H9 (cell line): ENCODE results near the gene PLGRKT. TPM values are rescaled to one million over a fixed set of nuclear protein-coding genes. Genes with fewer than 3 reads are reported as not detected.

Source experiments
- DNase-seq: peaks from one replicate; pipeline ENCODE4 v3.0.0-alpha.2; 2017
- H2AFZ ChIP-seq: one replicate; pipeline ENCODE4 v1.6.1; 2013; ENCODE audit warnings: mild to moderate bottlenecking, low read length, control low read depth, moderate library complexity
- H2AK5ac ChIP-seq: 2 replicates; pipeline ENCODE4 v1.6.1; 2013; ENCODE audit warnings: low read length, control low read depth, mixed read lengths; ENCODE audit not compliant: insufficient read length
- H2BK120ac ChIP-seq: one replicate; pipeline ENCODE4 v1.6.1; 2013; ENCODE audit warnings: low read depth, mild to moderate bottlenecking, low read length, control low read depth, inconsistent platforms; ENCODE audit not compliant: poor library complexity, severe bottlenecking
- H2BK12ac ChIP-seq: 2 replicates; pipeline ENCODE4 v1.6.1; 2013; ENCODE audit warnings: low read length, control low read depth, mixed read lengths, low read depth; ENCODE audit not compliant: insufficient read length
- H2BK15ac ChIP-seq: 2 replicates; pipeline ENCODE4 v1.6.1; 2013; ENCODE audit warnings: low read depth, low read length, control low read depth
- H2BK20ac ChIP-seq: one replicate; pipeline ENCODE4 v1.6.1; 2013; ENCODE audit warnings: low read depth, mild to moderate bottlenecking, low read length, control low read depth, inconsistent platforms; ENCODE audit not compliant: poor library complexity, severe bottlenecking
- H2BK5ac ChIP-seq: 2 replicates; pipeline ENCODE4 v1.6.1; 2013; ENCODE audit warnings: low read length, control low read depth, mixed read lengths; ENCODE audit not compliant: insufficient read length
- H3K14ac ChIP-seq: 2 replicates; pipeline ENCODE4 v1.6.1; 2013; ENCODE audit warnings: low read length, control low read depth; ENCODE audit not compliant: insufficient read depth
- H3K18ac ChIP-seq: 2 replicates; pipeline ENCODE4 v1.6.1; 2013; ENCODE audit warnings: low read depth, mild to moderate bottlenecking, mixed read lengths, low read length, control low read depth; ENCODE audit not compliant: insufficient read length
- H3K23ac ChIP-seq: 2 replicates; pipeline ENCODE4 v1.6.1; 2013; ENCODE audit warnings: low read length, control low read depth, mixed read lengths, low read depth; ENCODE audit not compliant: insufficient read length
- H3K23me2 ChIP-seq: 2 replicates; pipeline ENCODE4 v1.6.1; 2013; ENCODE audit warnings: low read depth, mild to moderate bottlenecking, mixed read lengths, low read length, control low read depth; ENCODE audit not compliant: insufficient read length, poor library complexity, severe bottlenecking
- H3K27ac ChIP-seq: 2 replicates; pipeline ENCODE4 v1.5.1; 2013; ENCODE audit warnings: low read length, control low read depth, mixed read lengths, low read depth; ENCODE audit not compliant: insufficient read length
- H3K27me3 ChIP-seq: 2 replicates; pipeline ENCODE4 v1.6.1; 2013; ENCODE audit warnings: low read length, control low read depth, inconsistent platforms; ENCODE audit not compliant: insufficient read depth
- H3K4ac ChIP-seq: 2 replicates; pipeline ENCODE4 v1.6.1; 2013; ENCODE audit warnings: low read depth, mild to moderate bottlenecking, control low read depth, inconsistent platforms, low read length, moderate library complexity
- H3K4me1 ChIP-seq: 2 replicates; pipeline ENCODE4 v1.6.1; 2013; ENCODE audit warnings: low read length, control low read depth, inconsistent platforms; ENCODE audit not compliant: insufficient read depth
- H3K4me2 ChIP-seq: 2 replicates; pipeline ENCODE4 v1.6.1; 2013; ENCODE audit warnings: low read length, control low read depth, mixed read lengths; ENCODE audit not compliant: insufficient read length, insufficient read depth
- H3K56ac ChIP-seq: 2 replicates; pipeline ENCODE4 v1.6.1; 2013; ENCODE audit warnings: low read depth, mild to moderate bottlenecking, mixed read lengths, low read length, control low read depth; ENCODE audit not compliant: insufficient read length
- H3K79me1 ChIP-seq: 2 replicates; pipeline ENCODE4 v1.6.1; 2013; ENCODE audit warnings: low read depth, mild to moderate bottlenecking, moderate library complexity, low read length, control low read depth, inconsistent platforms; ENCODE audit not compliant: insufficient read depth, poor library complexity, severe bottlenecking
- H3K79me2 ChIP-seq: 2 replicates; pipeline ENCODE4 v1.6.1; 2013; ENCODE audit warnings: low read length, control low read depth, inconsistent platforms; ENCODE audit not compliant: insufficient read depth
- H3K9ac ChIP-seq: 2 replicates; pipeline ENCODE4 v1.6.1; 2013; ENCODE audit warnings: low read length, control low read depth, mixed read lengths; ENCODE audit not compliant: insufficient read length; ENCODE audit errors: extremely low read depth
- H3K9me3 ChIP-seq: one replicate; pipeline ENCODE4 v1.6.1; 2013; ENCODE audit warnings: low read depth, low read length, inconsistent platforms; ENCODE audit not compliant: control insufficient read depth
- H3T11ph ChIP-seq: one replicate; pipeline ENCODE4 v1.6.1; 2013; ENCODE audit warnings: mild to moderate bottlenecking, low read length, control low read depth, inconsistent platforms
- H4K20me1 ChIP-seq: one replicate; pipeline ENCODE4 v1.6.1; 2013; ENCODE audit not compliant: control insufficient read depth, insufficient read length, insufficient read depth
- H4K5ac ChIP-seq: 2 replicates; pipeline ENCODE4 v1.6.1; 2013; ENCODE audit warnings: low read depth, mild to moderate bottlenecking, mixed read lengths, low read length, control low read depth; ENCODE audit not compliant: insufficient read length
- H4K8ac ChIP-seq: replicated peaks from 2 replicates; pipeline ENCODE4 v1.6.1; 2013; ENCODE audit warnings: low read length, control low read depth, mixed read lengths, low read depth; ENCODE audit not compliant: insufficient read length
- H4K91ac ChIP-seq: 2 replicates; pipeline ENCODE4 v1.6.1; 2013; ENCODE audit warnings: low read depth, mild to moderate bottlenecking, moderate library complexity, mixed read lengths, low read length, control low read depth; ENCODE audit not compliant: insufficient read length
- H3K27ac Mint-ChIP-seq, 3 experiments: 2 replicates in 2 of 3; 3 replicates in 1 of 3; pipeline ENCODE4 v1.8.0; 2020 to 2021; ENCODE audit warnings: mixed read lengths in 3 of 3, mild to moderate bottlenecking in 1 of 3, moderate library complexity in 1 of 3
- H3K27me3 Mint-ChIP-seq: 2 replicates; pipeline ENCODE4 v1.8.0; 2021; ENCODE audit warnings: low read depth, mild to moderate bottlenecking, moderate library complexity, mixed read lengths
- H3K36me3 Mint-ChIP-seq, 3 experiments: 2 replicates in 2 of 3; 3 replicates in 1 of 3; pipeline ENCODE4 v1.8.0; 2020 to 2021; ENCODE audit warnings: low read depth in 3 of 3, mixed read lengths in 3 of 3; ENCODE audit not compliant: insufficient read depth in 1 of 3
- H3K4me1 Mint-ChIP-seq, 2 experiments: 2 replicates each; pipeline ENCODE4 v1.8.0; 2020; ENCODE audit warnings: mixed read lengths in 2 of 2
- H3K4me3 Mint-ChIP-seq, 2 experiments: 2 replicates in 1 of 2; 3 replicates in 1 of 2; pipeline ENCODE4 v1.8.0; 2020 to 2021; ENCODE audit warnings: mild to moderate bottlenecking in 2 of 2, mixed read lengths in 2 of 2, moderate library complexity in 1 of 2
- H3K9me3 Mint-ChIP-seq, 2 experiments: 2 replicates in 1 of 2; 3 replicates in 1 of 2; pipeline ENCODE4 v1.8.0; 2020; ENCODE audit warnings: mild to moderate bottlenecking in 2 of 2, mixed read lengths in 2 of 2, moderate library complexity in 1 of 2
- CTCF ChIP-seq: fragments of 200-600 bp; sonication (generic); conservative IDR thresholded peaks from 3 replicates; pipeline ENCODE4 v1.8.0; 2021; ENCODE audit warnings: antibody characterized with exemption, mild to moderate bottlenecking
- total RNA-seq: library from RNA; stranded (reverse); gene quantifications from 2 replicates; pipeline ENCODE4 v1.2.1, GENCODE V29; 2021

PLGRKT gene
- total RNA-seq, 1 experiment from 2014 or later = 19.6 TPM

DNA sequence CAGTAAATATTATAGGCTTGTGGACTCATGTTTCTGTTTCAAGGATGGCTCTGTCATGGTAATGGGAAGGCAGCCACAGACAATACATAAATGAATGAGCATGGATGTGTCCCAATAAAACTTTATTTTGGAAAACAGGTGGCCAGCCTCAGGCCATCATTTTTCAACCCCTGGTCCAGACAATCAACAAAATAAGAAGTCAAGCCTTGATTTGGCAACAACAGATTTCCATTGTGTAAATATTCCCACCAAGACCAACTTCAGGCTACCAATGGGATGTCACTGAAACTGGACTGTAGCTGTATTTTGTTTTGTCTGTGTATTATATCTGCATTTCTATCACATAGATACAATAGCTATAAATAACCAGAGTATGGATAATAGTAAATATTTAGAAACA lies 77.4 kb downstream of the PLGRKT start:
- Mint-ChIP-seq H3K36me3 (no peaks in the 10 kb centered on the region), H3K27me3 (no peaks in the 10 kb centered on the region), H3K27ac (no peak overlapping the region), H3K4me3 (no peak overlapping the region), H3K4me1 (peaks cover 0 to 4% of the 10 kb centered on the region in 2 experiments; a peak in 2 of 4 replicates), H3K9me3 (no peaks in the 10 kb centered on the region)
- Histone ChIP-seq H4K20me1 (no peaks in the 10 kb centered on the region), H3K79me1 (no peaks in the 10 kb centered on the region), H2BK120ac (no peak overlapping the region), H3K14ac (no peak overlapping the region), H3T11ph (no peak overlapping the region), H3K18ac (no peak overlapping the region), H4K91ac (no peak overlapping the region), H3K9ac (no peak overlapping the region), H3K27me3 (no peaks in the 10 kb centered on the region), H2BK20ac (no peak overlapping the region), H3K4me2 (no peak overlapping the region), H3K23ac (no peak overlapping the region), H4K5ac (no peak overlapping the region), H3K56ac (no peak overlapping the region), H2BK15ac (no peak overlapping the region), H2BK12ac (no peak overlapping the region), H3K79me2 (no peaks in the 10 kb centered on the region), H3K4me1 (no peaks in the 10 kb centered on the region), H2AK5ac (no peak overlapping the region), H3K9me3 (no peaks in the 10 kb centered on the region), H2AFZ (no peak overlapping the region), H3K27ac (no peak overlapping the region), H3K23me2 (no peaks in the 10 kb centered on the region), H3K4ac (no peak overlapping the region), H4K8ac (no peak overlapping the region), H2BK5ac (no peak overlapping the region)
- no peak for TF ChIP-seq CTCF
- no peak for DNase-seq
